Cardiac fibroblast (primary cell): ENCODE data around the gene XYLT1.

ENCODE experiments used
- DNase-seq, 2 donors: peaks; one replicate each; pipeline versions ENCODE4 v3.0.0 to v3.0.0-alpha.2; 2010; ENCODE audit warnings: low read depth in 2 of 2
- H3K4me3 ChIP-seq, 2 donors: replicated peaks in 1 of 2; 1 replicate in 1 of 2; 2 replicates in 1 of 2; pipeline ENCODE4 v1.5.1; 2011; ENCODE audit warnings: low read depth in 2 of 2, low read length in 2 of 2, mild to moderate bottlenecking in 2 of 2, moderate library complexity in 1 of 2
- TF ChIP-seq, protein P1 (sequence below): IDR thresholded peaks from one replicate; pipeline ENCODE4 v1.5.1; 2011; ENCODE audit warnings: low read depth, mild to moderate bottlenecking, low read length, inconsistent platforms

The XYLT1 gene

DNA sequence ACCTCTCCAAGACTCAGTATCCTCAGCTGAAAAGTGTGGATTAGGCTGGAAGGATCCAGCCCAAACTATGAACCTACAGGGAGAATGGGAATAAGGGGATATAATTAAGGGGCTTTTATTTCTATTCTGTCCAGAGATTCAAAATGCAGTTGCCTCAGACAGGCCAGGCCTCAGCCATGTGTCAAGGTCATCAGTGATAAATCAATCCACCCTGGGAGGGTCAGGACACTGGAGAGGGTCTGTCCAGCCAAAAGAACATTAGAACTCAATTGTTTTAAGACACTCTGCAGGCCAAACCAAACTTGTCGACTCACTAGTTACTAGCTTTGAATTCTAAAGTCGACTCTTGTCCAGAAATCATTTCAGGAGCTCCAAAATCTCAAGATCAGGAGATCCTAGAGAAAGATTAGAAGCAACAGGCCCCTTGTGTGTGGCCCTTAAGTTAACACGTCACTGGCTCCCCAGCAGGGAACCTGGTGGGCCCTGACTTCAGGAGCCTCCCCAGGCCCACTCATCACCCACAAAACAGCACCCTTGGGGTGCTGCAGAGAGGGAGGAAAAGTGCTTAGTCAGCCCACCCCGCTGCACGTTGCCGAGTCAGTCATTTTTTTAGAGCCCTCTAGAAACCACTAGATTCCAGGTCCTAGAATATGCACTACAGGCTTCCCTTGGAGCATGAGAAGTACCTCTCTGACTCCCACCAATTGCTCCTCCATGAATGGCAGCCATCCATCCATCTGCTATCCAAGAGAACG, 156.8 kb downstream of the XYLT1 start:
- TF ChIP-seq, protein P1, sequence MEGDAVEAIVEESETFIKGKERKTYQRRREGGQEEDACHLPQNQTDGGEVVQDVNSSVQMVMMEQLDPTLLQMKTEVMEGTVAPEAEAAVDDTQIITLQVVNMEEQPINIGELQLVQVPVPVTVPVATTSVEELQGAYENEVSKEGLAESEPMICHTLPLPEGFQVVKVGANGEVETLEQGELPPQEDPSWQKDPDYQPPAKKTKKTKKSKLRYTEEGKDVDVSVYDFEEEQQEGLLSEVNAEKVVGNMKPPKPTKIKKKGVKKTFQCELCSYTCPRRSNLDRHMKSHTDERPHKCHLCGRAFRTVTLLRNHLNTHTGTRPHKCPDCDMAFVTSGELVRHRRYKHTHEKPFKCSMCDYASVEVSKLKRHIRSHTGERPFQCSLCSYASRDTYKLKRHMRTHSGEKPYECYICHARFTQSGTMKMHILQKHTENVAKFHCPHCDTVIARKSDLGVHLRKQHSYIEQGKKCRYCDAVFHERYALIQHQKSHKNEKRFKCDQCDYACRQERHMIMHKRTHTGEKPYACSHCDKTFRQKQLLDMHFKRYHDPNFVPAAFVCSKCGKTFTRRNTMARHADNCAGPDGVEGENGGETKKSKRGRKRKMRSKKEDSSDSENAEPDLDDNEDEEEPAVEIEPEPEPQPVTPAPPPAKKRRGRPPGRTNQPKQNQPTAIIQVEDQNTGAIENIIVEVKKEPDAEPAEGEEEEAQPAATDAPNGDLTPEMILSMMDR: no peak
- H3K4me3 ChIP-seq: no peak overlapping the region
- DNase-seq: no peak

DNA sequence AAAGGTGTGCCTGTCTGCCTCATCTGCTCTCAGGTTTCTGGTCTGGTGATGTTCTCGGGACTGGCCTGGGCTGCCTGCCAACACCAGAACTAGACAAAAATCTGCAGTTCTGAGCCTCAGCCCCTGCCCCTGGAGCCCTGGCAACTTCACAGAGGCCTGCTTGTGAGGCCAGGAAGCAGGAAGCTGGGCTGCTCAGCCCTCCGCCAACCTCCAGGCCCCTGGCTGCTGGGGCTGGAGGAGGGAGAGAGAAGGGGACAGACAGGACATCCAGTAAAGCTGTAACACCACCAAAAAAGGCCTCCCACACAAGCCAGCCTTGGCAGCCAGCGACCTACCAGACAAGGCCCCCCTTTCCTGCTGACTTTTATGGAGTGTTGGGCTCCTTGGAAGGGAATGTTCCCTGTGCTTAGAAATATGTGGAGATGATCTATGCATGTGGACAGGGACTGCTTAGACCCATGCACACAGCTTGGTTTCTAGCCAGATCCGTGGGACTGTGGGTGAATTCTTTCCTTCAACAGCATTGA, 157.6 kb downstream of the XYLT1 start:
- no peak overlapping the region for H3K4me3 ChIP-seq
- DNase-seq: peak in 1 of 2 donors; percentile 15
- TF ChIP-seq, protein P1: no peak

DNA sequence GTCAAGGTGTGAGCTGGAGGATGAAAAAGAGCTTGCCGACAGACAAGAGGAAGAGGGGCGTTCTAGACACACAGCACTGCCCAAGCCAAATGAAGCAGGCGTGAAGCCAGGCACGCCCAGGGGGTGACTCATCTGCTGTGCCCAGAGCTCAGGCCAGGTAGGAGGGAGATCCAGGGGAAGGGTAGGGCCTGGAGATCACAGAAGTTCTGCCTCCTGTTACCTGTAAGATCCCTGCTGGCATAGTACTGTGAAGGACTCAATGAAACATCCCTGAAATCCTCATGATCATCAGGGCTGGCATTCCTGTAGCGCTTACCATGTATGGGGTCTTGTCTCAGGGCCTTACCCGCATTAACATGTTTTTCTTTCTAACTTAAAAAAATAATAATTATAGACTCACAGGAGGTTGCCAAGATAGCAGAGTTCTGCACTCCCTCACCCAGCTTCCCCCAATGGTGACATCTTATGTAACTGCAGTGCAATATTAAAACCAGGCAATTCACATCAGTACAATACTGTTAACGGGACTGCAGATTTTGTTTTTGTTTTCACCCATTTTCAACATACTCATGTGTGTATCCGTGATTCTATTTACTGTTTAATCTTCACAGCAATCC, 158.6 kb downstream of the XYLT1 start:
- H3K4me3 ChIP-seq: no peak overlapping the region
- no peak for DNase-seq
- TF ChIP-seq, protein P1: no peak

DNA sequence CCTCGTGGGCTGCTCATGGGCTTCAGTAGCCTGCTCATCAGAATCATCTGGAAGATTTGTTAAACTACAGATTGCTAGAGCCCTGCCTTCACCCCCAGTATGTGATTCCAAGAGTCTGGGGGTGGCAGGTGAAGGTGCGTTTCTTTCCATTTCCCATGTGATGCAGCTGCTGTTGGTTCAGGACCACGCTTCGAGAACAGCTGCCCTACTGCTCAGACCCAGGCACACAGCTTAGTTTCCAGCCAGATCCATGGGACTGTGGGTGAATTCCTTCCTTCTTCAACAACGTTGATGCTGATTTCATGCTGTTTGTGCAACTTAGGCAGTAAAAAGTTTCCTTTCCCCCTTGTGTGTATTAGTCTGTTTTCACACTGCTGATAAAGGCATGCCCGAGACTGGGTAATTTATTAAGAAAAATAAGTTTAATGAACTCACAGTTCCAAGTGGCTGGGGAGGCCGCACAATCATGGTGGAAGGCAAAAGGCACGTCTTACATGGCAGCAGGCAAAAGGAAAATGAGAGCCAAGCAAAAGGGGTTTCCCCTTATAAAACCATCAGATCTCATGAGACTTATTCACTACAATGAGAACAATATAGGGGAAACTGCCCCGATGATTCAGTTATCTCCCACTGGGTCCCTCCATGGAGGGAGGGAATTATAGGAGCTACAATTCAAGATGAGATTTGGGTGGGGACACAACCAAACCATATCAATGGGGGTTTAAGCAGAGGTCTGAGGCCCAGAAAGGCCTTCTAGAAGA, 159.2 kb downstream of the XYLT1 start:
- DNase-seq: no peak
- TF ChIP-seq, protein P1: no peak

DNA sequence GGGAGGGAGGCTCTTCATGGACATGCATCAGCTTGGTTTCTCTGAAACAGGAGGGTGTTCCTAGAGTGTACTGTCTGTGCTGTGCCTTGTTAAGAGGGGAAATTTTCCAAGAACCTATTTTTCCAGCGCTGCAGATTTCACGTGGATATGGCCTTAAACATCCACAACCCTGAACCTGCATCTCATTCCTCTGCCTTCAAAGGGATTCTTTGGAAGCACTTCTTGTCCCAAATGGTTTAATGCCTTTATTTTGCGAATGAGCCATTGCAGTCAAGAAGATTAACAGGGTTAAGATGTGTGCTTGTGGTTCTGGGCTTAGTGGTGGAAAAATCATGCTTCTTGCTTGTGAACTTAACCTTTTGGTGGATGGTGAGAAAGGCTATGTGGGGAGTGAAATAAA, 161.2 kb downstream of the XYLT1 start:
- TF ChIP-seq, protein P1: no peak
- no peak overlapping the region for H3K4me3 ChIP-seq
- DNase-seq: no peak

More for the DNA sequence above, 159.2 kb downstream of the XYLT1 start:
- no peak overlapping the region for H3K4me3 ChIP-seq

DNA sequence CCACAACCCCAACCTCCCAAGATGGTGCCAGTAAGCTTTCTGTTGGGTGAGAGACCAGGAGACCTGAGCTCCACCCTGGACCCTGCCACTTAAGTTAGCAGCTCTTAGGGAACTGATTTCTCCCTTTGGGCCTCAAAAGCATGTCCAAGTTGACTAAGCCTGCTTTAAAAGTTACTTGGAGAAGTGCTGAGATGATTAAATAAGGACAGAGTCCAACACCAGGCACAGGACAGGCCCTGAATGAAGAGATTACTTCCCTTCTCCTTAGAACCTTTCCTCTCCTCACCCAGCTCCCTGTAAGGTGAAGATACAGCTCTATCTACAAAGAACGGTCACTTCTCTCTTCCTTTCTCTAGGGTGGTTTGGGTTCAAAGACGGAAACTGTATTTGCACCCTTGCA, 162.6 kb downstream of the XYLT1 start:
- TF ChIP-seq, protein P1: no peak
- DNase-seq: no peak
- H3K4me3 ChIP-seq: no peak overlapping the region
